GM21360 (cell line): ENCODE data around the gene MAP3K9.
A peak's percentile ranks its signal among the peaks of the same experiment; 100 is the strongest.

Source experiments
- ATAC-seq: cut with Tn5 transposase; IDR thresholded peaks from one replicate; pipeline ENCODE4 v1.9.1; 2021; ENCODE audit warnings: mild to moderate bottlenecking, moderate library complexity; ENCODE audit not compliant: unreplicated experiment

The MAP3K9 gene

DNA sequence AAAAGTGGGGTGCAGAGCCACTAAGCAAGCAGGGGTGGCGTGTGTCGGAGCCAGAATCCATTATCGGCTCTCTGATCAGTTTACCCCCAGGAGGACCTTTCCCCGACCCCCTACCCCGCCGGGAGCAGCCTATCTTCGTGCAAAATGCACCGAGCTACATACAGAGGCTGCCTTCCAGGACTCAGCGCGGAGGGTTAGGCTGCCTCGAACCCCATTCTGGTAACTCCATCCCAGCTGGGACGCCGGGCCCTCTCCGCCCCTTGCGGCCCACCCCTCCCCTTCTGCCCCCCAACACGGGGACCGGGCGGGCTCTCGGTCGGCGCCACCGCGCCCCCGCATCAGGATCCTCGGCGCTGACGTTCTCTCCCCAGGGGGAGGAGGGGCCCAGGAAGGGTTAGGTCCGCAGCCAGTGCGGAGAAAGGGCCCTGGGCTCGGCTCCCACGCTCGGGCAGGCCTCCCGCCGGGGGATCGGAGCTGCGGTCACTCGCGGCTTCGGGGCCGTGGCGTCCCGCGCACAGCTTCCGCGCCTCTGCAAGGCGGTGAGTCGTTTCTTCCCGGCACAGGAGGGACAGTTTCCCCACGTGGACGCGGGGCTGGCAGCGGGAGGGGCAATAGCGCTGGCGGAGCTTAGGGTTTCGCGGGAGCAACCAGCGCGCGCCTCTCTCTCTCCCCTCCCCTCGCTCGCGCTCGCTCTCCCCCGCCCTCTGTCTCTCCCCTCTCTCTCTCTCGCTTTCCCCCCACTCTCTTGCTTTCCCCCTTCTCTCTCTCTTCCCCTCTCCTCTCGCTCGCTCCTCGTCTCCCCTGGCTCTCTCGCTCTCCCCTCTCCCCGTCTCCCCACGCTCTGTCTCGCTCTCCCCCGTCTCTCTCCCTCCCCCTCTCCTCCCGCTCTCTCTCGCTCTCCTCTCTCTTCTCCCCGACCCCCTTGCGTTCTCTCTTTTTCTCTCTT, 12.5 kb upstream of the MAP3K9 start:
- no peak for ATAC-seq

DNA sequence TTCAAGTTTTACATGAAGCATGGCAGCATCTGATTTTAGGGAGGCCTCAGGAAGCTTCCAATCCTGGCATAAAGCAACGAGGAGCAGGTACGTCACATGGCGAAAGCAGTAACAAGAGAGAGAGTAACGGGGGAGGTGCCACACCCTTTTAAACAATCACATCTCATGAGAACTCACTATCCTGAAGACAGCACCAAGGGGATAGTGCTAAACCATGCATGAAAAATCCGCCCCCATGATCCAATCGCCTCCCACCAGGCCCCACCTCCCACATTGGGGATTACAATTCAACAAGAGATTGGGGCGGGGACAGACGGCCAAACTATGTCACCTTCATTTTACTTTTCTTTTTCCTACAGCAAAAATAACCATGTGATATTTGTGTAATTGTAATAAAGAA, 7.2 kb upstream of the MAP3K9 start:
- ATAC-seq: no peak

DNA sequence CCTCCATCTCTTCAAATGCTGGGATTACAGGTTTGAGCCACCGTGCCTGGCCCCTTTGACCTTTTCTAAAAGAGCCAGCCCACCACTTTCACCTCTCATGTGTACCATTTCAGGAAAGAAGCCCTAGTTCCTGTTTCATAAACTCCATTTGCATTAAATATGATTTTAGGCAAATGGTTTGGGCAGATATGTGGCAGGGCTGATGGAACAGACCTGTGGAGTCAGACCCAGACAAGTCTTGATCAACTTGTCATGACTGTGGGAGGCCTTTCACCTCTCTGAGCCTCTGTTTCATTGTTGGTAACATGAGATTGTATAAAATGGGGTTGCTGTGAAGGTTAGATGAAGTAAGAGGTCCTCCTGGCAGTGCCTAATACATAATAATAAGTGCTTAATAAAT, 5.2 kb upstream of the MAP3K9 start:
- ATAC-seq: no peak

DNA sequence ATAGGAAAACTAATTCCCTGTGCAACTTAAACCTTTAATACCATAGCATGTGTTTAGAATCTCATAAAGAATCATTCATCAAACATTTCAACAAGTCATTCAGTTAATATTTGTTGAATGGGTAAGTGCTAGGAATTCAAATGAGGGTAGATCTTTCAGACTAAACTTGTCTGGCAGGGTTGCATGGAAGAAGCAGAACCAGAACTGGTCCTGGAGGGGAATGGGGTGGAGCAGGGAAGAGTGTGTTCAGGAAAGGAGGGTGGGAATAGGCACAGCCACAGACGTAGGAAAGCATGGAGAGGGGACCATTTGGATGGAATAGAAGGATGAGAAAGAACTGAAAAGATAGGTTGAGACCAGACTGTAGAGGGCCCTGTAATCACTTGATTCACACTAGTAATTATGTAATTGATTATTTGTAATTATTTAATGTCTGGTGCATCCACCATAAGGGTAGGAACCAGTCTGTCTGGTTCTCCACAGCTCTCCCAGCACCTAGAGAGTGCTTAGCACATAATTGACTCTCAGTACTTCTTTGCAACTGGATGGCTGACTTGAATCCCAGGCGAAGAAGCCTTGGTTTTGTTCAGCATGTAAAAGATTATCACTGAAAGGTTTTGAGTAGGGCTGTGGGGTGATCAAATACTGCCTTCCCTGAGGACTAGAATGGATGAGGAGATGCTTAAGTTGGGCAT, 3.0 kb upstream of the MAP3K9 start:
- no peak for ATAC-seq

DNA sequence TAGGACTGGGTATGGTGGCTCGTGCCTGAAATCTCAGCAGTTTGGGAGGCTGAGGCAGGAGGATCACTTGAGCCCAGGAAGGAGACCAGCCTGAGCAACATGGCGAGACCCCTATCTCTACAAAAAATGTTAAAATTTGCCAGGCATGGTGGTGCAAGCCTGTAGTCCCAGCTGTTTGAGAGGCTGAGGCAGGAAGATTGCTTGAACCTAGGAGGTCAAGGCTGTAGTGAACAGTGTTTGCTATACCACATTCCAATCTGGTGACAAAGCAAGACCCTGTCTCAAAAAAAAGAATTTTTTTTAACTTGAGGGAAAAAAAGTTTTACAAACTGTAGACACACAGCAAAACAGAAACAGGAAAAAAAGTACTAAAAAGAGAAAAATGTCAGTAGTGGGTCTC, 2.3 kb upstream of the MAP3K9 start:
- no peak for ATAC-seq

DNA sequence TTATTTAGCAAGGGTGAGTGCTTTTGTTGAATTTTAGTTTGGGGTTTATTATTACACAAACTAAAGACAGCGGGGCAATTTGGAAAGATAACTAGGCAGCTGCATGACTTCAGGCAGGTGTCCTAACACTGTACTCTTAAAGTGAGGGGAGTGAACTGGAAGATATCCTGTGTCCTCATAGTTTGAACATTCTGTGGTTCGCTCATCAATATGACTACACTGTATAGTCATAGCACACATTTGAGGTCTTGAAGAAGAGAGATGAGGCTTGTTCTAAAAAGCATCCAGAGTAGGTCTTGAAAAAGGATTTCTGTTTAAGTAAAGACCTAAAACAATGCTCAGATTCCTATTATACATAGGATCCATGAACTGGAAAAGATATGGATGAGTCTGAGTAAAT, 1.7 kb upstream of the MAP3K9 start:
- ATAC-seq: no peak

DNA sequence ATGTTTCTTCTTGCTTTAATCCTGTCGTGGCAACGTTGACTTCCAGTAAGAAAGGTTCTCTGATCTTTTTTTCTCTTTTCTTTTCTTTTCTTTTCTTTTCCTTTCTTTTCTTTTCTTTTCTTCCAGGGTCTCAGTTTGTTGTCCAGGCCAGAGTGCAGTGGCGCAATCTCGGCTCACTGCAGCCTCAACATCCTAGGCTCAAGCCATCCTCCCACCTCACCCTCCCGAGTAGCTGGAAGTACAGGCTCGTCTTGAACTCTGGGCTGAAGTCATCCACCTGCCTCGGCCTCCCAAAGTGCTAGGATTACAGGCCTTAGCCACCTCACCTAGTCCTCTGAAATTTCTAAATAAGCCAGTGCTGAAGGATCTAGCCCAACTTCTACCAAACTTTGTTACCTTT, 1.3 kb upstream of the MAP3K9 start:
- ATAC-seq: no peak

DNA sequence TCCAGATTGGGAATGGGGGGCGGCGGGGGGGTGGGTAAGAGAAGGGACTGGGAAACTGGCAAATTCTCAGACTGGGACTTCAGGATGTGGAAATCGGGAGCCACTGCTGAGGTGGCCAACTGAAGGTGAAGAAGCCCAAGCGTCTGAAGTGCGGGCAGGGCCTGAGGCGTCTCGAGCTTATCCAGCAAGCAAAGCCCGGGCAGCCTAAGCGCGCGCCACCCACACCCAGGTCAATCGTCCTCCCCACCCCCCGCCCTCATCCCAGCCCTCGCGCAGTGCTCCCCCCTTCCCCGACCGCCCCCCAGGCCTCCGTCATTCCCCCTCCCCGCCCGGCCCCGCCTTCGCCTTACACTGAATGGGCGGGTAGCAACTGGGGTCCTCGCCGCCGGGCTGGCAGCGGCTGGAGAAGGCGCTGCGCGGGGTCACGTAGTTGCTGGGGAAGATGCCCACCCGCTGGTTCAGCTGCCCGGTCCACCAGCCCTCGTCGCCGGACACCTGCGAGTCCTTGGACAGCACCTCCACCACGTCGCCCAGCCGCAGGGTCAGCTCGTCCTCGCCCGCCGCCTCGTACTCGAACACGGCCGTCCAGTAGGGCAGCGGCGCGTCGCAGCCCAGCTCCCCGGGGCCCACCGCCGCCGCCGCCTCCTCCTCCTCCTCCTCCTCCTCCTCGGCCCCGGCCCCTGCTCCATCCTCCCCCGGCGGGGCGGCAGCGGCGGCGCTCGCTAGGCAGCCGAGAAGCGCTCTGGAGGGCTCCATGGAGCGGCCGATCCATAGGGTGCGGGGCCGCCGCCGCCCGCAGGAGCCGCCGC, 693 bp downstream of the MAP3K9 start:
- ATAC-seq: peak; percentile 11

DNA sequence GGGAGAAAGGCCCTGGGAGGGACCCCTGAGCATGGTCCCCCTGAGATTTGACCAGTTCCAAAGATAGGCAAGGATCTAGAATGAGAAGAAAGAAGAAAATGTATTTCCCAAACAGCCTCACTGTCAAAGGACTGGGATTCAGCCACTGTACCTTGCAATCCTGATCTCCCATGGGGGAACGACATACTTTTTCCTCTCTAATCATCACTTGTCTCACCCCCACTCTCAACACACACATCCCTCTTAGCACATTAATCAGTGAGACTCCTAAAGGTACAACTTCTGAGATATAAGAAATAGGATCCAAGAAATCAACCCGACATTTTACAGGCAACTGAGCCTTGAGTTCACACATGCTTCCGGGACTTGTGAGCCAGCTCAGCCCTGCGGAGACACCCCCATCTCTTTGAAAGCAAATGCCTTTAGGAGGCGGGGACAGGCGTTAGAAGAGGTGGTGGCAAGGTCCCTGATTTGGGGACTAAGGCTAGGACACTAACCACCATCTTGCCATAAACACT, 1.4 kb downstream of the MAP3K9 start:
- no peak for ATAC-seq

DNA sequence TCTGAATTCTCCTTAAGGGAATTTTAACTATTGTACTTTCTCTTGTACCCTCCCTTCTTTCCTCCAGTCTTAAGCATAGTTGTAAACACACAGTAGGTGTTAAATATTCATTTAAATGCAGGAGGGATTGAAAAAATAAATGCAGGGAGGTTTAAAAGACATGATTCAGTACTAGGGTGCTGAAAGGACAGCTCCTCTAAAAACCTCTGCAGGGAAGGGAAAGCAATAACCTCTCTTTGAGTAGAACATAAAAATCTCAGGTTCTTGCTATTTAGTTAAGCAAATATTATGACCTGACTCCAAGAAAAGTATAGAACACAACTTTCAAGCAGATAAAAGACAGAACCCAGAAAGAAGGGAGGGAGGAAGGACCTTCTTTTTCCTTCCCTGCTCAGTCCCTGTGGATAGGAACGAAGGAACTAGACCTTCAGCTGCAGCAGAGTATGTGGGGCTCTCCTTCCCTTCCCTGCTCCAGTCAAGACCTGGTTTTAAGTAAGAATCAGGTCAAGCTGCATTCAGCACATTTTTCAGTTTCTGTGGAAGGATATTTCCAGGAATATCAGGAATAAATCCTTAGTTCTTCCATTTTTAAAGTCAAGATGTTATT, 4.7 kb downstream of the MAP3K9 start:
- no peak for ATAC-seq

DNA sequence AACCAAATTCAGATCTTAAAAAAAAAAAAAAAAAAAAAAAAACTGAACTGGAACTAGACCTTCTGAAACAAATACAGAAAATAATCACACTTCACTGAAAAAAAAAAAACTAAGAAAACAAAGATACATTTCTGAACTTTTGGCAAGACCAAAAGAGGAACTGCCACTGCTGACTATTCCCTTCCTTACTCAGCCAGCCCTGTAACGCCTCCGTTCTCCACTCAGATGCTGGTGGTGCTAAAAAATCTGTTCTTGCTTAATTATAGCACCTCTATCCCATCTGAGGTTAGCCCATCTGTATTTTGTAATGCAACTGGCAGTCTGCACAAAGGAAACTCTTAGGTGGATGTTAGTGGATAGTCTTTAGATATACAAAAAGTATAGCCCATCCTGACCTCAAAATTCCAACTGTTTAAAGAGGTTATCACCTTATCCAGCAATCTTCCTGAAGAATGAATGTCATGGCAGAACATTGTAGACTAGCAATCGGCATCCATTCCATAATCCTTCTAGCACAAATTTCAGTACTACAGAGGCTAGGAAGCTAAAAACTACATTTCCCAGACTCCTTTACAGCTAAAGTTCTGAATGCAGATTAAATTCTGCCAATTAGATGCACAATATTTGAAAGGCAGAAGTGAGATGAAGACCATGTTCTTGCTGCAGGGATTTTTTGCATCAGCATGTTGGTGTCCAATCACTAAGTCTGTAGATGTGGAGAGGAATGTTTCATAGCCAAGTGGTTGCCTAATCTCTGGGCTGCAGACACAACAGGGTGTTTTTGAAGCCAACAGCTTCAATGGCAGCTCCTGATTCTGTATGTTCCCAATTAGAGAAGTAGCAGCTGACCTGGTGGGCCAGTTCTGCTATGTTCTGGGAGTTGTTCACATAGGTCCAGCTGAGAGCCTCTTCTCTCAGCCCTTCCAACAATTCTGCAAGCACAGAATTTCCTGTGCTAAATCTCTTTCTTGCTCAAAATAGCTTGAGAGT, 5.7 kb downstream of the MAP3K9 start:
- peak; percentile 86 for ATAC-seq

DNA sequence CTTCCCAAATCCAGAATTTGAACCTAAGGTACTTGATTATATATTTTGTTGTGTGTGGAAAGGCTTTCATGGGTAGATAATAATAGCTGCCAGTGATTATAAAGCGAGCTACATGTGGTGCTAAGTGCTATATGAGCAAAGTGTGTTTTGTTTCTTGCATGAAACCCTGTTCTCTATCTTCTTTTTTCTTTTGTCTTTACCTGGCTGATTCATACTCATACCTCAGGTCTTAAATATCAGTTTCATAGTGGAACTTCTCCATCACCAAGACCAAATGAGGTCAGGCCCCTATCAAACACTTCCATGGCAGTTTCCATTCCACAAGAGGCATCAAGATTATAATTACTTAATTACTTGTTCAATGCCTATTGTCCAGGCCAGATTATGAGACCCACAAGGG, 6.9 kb downstream of the MAP3K9 start:
- no peak for ATAC-seq

DNA sequence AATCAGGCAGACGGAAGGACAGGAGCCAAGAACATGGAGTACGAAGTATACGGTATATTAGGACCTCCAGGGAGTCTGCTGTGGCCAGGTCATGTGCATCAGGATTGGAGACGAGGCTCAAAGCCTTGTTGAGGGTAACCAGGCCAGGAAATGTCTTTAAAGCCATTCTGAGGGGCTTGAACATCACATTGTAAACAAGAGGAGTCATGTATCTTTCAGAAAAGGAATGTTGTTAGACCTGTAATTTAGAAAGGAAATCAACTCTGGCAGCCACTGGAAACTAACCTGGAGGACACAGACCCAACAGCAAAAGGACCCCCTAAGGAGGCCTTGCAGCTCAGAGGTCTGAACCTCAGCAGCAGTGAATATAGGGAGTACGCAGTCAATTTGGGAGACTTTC, 7.5 kb downstream of the MAP3K9 start:
- ATAC-seq: no peak

DNA sequence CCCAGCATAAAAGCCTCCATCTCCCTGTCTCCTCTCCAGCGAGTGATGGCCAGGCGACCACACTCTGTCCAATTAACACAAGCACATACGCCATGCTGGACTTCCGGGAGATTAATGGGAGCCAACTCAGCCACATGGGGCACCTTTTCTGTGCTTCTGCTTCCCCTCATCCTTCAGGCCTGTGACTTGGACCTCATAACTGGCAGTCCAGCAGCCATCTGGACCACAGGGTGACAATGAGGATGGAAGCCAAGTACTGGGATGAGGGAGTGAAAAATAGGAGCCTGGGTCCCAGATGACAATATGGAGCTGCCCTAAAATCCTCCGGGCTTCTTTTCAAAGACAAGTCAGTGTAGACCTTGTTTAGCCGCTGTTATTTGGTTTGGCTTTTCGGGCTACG, 12.8 kb downstream of the MAP3K9 start:
- no peak for ATAC-seq

DNA sequence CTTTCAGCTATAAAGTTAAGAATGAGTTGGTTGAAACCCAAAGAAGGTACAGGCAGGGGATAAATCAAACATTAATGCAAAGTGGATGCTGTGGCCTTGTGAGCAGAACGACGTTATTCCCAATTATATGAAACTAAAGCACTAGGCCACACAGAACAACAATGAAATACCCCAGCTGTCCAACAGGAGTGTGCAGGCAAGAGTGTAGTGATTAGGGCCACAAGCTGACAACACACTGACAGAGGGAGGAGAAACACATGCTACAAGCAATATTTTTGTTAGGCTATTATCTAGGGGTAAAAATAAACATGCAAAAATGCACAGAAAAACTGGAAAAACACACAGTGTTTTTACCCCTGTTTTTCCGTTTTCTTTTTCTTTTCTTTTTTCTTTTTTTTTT, 15.0 kb downstream of the MAP3K9 start:
- ATAC-seq: no peak

DNA sequence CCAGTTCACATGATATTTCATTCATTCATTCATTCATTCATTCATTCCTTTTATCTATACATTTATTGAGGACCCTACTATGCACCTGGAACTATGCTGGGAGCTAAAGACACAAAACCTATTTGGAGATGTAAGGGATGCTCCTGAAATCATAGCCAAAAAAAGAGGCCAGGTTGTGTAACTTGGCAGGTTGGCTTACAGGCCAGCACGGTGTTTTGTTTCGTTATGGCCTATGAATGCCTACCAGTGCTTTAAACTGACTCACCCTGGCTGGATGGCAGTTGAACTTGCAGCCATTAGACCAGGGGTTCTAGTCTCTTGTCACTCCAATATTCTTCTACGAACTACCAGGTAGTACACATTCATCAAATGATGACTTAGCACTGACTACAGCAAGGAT, 15.7 kb downstream of the MAP3K9 start:
- no peak for ATAC-seq

DNA sequence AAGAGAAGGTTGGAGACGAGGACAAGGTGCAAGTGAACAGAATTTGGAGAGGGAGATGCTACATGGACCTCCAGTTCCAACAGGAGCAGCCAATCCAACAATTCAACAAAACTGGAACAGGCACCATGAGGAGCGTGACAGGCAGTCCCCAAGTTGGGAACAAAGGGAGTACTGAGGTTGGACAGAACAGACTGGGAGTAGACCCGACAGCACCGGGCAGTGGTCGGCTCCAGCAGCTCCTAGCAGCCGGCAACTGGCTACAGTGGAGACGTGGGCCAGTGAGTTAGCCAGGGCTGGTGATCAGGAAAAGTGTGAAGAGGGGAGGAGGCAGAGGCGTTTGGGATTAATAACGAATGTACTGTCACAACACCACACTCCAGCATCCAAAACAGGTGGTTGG, 16.4 kb downstream of the MAP3K9 start:
- no peak for ATAC-seq

DNA sequence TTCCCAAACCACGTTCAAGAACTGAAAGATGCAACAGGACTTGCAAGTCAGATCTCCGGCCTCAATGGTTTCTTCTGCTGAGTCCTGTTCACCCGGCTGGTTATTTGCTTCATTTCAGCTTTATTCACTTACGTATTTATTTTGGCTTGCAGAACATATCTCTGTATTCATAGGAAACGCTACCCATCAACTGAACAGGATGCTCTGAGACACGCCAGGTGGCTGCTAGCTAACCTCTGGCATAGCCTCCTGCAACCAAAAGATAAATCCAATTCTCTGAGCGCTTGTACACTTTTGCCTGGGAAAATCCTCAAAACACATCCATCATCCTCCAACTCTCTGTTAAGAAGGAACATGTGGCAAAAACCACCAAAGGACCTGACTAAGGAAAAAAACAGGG, 17.3 kb downstream of the MAP3K9 start:
- no peak for ATAC-seq

DNA sequence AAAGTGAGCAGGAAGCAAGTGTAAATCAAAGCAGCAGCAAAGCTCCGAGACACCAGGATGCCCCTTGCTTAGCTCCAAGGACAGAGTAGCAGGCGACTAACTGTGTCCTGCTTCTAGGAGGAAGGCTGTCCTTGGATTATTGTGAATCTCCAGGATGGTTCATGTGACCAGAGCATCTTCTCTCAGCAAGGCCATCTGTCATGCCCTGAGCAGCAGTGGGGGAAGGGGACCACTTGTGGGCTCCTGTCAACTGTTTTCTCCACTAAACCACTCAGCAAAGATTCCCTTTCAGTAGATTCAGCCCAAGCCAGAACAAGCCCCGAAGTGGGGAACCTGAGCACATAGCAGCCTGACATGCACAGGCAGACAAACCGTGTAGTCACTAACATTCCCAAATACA, 19.4 kb downstream of the MAP3K9 start:
- no peak for ATAC-seq

DNA sequence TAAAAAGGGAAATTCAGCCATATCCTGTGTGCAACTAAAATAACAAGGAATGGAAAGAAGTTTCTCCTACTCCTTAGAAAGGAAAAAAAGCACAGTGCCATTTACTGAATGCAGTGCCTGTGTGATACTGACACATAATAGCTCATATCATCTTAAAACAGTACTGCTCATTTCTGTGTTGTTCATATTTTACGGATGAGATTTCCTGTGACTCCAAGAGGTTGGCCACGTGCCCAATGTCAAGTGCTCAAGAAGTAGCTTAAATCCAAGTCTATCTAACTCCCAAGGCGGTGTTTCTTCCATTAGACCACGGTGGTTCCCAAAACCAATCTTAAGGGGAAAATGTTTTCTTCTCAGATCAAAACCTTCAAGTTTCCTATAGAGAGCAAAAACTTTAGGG, 20.0 kb downstream of the MAP3K9 start:
- no peak for ATAC-seq
